Astrocyte (in vitro differentiated cells and primary cell): Measurements from ENCODE around the gene SIAH2.

Experiments used
- CTCF ChIP-seq: IDR thresholded peaks from 2 replicates; pipeline ENCODE4 v1.5.1; 2011; ENCODE audit warnings: low read depth, mild to moderate bottlenecking, inconsistent platforms, low read length, moderate library complexity; ENCODE audit not compliant: insufficient read depth
- EZH2 ChIP-seq: IDR thresholded peaks from 2 replicates; pipeline ENCODE4 v1.6.1; 2012; ENCODE audit warnings: mild to moderate bottlenecking, low read length, inconsistent platforms; ENCODE audit not compliant: insufficient read depth

- TF ChIP-seq CTCF (no peak), EZH2 (no peak)
Measured at GRCh38 chr3:150757364-150757763, 5.6 kb downstream of the SIAH2 start.
